GM12878 (cell line): ENCODE results near the gene ATP1A3.

ENCODE experiments used
- BHLHE40 ChIP-seq, 2 experiments: fragments of 450-650 bp in 1 of 2; IDR thresholded peaks; 2 replicates each; pipeline ENCODE4 v1.6.1; 2011 to 2017; ENCODE audit warnings: low read depth in 2 of 2, borderline replicate concordance in 1 of 2, improper control_type of control experiment in 1 of 2, low read length in 1 of 2, mild to moderate bottlenecking in 1 of 2
- BRCA1 ChIP-seq: IDR thresholded peaks from 2 replicates; pipeline ENCODE4 v1.6.1; 2011; ENCODE audit warnings: low read depth, low read length, improper control_type of control experiment
- CBFB ChIP-seq: IDR thresholded peaks from 2 replicates; pipeline ENCODE4 v1.6.1; 2016; ENCODE audit warnings: antibody characterized with exemption, low read depth
- FOXM1 ChIP-seq: IDR thresholded peaks from 2 replicates; pipeline ENCODE4 v1.6.1; 2012; ENCODE audit warnings: low read depth, mild to moderate bottlenecking, inconsistent platforms, low read length, moderate library complexity
- PBX3 ChIP-seq: IDR thresholded peaks from 2 replicates; pipeline ENCODE4 v1.6.1; 2011; ENCODE audit warnings: mild to moderate bottlenecking, low read depth, low read length, moderate library complexity; ENCODE audit not compliant: insufficient replicate concordance
- POLR2A ChIP-seq: IDR thresholded peaks from 2 replicates; pipeline ENCODE4 v1.6.1; 2011; ENCODE audit warnings: low read depth, mild to moderate bottlenecking, low read length
- POU2F2 ChIP-seq: IDR thresholded peaks from 3 replicates; pipeline ENCODE4 v1.6.1; 2011; ENCODE audit warnings: low read depth, mild to moderate bottlenecking, low read length, borderline replicate concordance
- SMC3 ChIP-seq: IDR thresholded peaks from 2 replicates; pipeline ENCODE4 v1.6.1; 2011; ENCODE audit warnings: low read length, improper control_type of control experiment, borderline replicate concordance
- SPI1 ChIP-seq: IDR thresholded peaks from 2 replicates; pipeline ENCODE4 v1.6.1; 2011; ENCODE audit warnings: low read depth, mild to moderate bottlenecking, low read length, moderate library complexity, borderline replicate concordance; ENCODE audit not compliant: insufficient read depth
- ZBTB11 ChIP-seq: fragments of 450-650 bp; formaldehyde crosslinking; IDR thresholded peaks from 2 replicates; pipeline ENCODE4 v1.5.0; 2022; ENCODE audit warnings: mild to moderate bottlenecking, missing genetic modification characterization
- TF ChIP-seq, protein P1 (sequence below): IDR thresholded peaks from 2 replicates; pipeline ENCODE4 v1.6.1; 2012; ENCODE audit warnings: low read depth, low read length, improper control_type of control experiment
- TF ChIP-seq, protein P2 (sequence below): IDR thresholded peaks from 2 replicates; pipeline ENCODE4 v1.6.1; 2012; ENCODE audit warnings: mild to moderate bottlenecking, low read depth, low read length

DNA sequence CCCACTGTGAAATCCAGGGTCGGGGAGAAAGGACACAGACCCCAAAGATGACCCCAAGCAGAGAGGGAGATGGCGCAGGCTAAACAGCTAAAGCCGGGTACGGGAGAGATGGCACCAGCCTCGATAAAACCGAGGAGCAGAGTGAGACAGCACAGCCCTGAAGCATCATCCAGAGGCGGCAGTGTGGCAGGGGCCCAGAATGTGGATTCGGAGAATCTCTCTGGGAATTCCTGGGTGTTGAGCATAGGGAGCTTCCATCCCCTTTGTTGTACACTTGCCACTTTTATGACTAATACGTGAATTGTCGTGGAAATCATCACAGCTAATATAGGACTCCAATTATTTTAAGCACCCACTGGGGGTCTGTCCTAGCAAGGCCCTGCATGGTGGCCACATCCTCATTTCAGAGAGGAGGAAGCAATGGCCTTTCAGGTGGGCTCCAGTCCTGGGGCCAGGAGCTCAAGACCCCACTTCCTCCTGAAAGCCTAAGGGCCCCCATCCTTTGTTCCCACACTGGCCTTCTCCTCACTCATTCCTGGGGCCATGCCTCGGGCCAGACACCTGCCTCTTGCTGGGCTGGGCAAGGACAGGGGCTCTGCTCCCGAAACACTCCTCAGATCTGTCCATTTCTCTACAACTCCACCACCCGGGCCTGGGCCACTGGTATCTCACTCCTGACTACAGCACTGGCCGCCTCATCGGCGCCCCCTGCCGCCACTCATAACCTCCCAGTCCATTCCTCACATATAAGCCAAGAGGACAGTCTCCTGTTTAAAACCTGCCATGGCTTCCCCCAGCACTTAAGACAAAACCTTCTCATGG is 29.3 kb upstream of the ATP1A3 start:
- TF ChIP-seq SPI1 (no peak), POLR2A (no peak), FOXM1 (no peak), BRCA1 (no peak), ZBTB11 (no peak), PBX3 (no peak), SMC3 (no peak), POU2F2 (no peak), CBFB (no peak), BHLHE40 (IDR thresholded peaks at IDR 0.05; ENCODE audit: borderline replicate concordance in 1 of 2, low read depth in 2 of 2, low read length in 1 of 2) (no peak)
- TF ChIP-seq, protein P1, sequence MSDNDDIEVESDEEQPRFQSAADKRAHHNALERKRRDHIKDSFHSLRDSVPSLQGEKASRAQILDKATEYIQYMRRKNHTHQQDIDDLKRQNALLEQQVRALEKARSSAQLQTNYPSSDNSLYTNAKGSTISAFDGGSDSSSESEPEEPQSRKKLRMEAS = no peak
- TF ChIP-seq, protein P2, sequence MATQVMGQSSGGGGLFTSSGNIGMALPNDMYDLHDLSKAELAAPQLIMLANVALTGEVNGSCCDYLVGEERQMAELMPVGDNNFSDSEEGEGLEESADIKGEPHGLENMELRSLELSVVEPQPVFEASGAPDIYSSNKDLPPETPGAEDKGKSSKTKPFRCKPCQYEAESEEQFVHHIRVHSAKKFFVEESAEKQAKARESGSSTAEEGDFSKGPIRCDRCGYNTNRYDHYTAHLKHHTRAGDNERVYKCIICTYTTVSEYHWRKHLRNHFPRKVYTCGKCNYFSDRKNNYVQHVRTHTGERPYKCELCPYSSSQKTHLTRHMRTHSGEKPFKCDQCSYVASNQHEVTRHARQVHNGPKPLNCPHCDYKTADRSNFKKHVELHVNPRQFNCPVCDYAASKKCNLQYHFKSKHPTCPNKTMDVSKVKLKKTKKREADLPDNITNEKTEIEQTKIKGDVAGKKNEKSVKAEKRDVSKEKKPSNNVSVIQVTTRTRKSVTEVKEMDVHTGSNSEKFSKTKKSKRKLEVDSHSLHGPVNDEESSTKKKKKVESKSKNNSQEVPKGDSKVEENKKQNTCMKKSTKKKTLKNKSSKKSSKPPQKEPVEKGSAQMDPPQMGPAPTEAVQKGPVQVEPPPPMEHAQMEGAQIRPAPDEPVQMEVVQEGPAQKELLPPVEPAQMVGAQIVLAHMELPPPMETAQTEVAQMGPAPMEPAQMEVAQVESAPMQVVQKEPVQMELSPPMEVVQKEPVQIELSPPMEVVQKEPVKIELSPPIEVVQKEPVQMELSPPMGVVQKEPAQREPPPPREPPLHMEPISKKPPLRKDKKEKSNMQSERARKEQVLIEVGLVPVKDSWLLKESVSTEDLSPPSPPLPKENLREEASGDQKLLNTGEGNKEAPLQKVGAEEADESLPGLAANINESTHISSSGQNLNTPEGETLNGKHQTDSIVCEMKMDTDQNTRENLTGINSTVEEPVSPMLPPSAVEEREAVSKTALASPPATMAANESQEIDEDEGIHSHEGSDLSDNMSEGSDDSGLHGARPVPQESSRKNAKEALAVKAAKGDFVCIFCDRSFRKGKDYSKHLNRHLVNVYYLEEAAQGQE = no peak
